ENCODE results near the gene KRT12. TPM values are rescaled to one million over a fixed set of nuclear protein-coding genes. Genes with fewer than 3 reads are reported as not detected.
"Not testable (repeated sequence)": the region's sequence is repeated elsewhere in the genome, so short reads cannot be mapped to it uniquely, and the experiment has no call there.

KRT12 gene
- total RNA-seq, 4 donors from 2014 or later, result not detected

DNA sequence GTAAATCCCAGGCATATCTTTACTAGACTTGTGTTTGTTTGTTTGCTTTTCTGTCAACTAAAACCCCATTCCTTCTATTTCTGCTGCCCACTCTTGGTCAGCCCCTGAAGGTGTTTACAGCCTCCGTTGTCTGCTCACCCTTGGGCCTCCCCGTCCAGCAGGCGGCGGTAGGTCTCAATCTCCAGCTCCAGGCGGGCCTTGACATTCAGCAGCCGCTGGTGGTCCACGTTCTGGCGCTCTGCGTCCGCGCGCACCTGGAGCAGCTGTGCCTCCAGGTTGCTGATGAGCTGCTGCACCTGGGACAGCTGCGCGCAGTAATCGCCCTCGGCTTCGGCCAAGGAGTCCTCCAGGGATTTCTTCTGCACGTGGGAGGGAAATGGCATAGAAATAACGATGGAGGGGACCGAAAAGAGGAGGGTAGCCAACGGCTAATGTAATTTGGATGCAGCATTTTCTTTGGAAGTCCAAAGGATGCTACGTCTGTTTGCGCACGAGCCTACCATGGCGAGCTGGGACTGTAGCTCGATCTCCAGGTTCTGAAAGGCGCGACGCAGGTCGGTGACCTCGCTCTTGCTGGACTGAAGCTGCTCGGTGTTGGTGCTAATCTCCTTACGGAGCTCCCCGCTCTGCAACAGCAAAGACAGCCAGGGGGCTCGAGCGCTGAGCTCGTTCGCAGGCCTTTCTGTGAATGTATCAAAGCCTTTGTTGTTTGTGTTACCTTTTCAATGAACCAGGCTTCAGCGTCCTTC, 3.9 kb downstream of the KRT12 start:
- DNase-seq (ENCODE audit: low spot score in 2 of 2), result no peak
- no peak for TF ChIP-seq EP300 (IDR thresholded peaks at IDR 0.05)
- TF ChIP-seq, protein P1, sequence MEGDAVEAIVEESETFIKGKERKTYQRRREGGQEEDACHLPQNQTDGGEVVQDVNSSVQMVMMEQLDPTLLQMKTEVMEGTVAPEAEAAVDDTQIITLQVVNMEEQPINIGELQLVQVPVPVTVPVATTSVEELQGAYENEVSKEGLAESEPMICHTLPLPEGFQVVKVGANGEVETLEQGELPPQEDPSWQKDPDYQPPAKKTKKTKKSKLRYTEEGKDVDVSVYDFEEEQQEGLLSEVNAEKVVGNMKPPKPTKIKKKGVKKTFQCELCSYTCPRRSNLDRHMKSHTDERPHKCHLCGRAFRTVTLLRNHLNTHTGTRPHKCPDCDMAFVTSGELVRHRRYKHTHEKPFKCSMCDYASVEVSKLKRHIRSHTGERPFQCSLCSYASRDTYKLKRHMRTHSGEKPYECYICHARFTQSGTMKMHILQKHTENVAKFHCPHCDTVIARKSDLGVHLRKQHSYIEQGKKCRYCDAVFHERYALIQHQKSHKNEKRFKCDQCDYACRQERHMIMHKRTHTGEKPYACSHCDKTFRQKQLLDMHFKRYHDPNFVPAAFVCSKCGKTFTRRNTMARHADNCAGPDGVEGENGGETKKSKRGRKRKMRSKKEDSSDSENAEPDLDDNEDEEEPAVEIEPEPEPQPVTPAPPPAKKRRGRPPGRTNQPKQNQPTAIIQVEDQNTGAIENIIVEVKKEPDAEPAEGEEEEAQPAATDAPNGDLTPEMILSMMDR (IDR thresholded peaks at IDR 0.05), result no peak
- TF ChIP-seq POLR2A (IDR thresholded peaks at IDR 0.05), result no peak
- Histone ChIP-seq H3K9me3 (no peaks in the 10 kb centered on the region), H3K4me3 (no peak overlapping the region), H3K27me3 (no peaks in the 10 kb centered on the region), H3K4me1 (peaks cover 0 to 6% (median 0%) of the 10 kb centered on the region in 4 donors), H3K27ac (no peak overlapping the region), H3K36me3 (no peaks in the 10 kb centered on the region)
- 68% methylated on average over 39 of the region's 39 CpGs for WGBS, 2 donors

DNA sequence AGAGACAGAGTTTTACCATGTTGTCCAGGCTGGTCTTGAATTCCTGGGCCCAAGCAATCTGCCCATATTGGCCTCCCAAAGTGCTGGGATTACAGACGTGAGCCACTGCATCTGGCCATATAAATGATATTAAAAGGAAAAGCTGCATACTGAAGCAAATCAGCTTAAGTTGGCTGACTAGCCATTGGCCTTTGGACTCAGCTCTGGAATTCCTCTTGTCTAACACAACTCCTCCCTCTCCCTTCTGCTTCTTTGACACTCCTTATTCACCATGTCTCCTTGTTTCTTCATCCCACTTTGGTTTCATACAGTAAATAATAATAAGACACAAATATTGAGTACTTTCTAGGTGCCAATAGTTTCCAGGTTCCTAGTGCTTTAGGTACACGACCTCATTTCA, 7.5 kb downstream of the KRT12 start:
- 63 to 77% methylated on average over 2 of the region's 2 CpGs for WGBS, 2 donors
- Histone ChIP-seq H3K36me3 (no peaks in the 10 kb centered on the region), H3K9me3 (no peaks in the 10 kb centered on the region), H3K27me3 (no peaks in the 10 kb centered on the region), H3K27ac (no peak overlapping the region), H3K4me1 (peaks cover 0 to 17% (median under 1%) of the 10 kb centered on the region in 4 donors), H3K4me3 (no peak overlapping the region)
- DNase-seq (ENCODE audit: low spot score in 2 of 2), result no peak
- TF ChIP-seq EP300 (IDR thresholded peaks at IDR 0.05) (no peak), POLR2A (IDR thresholded peaks at IDR 0.05) (no peak)
- TF ChIP-seq, protein P1 (IDR thresholded peaks at IDR 0.05), result no peak

GRCh38 chr17:40858667-40859066, 8.4 kb downstream of the KRT12 start:
- WGBS, 2 donors, result 73 to 93% methylated on average over 2 of the region's 2 CpGs
- H3K9me3 ChIP-seq; H3K36me3 ChIP-seq; DNase-seq (ENCODE audit: low spot score in 2 of 2); H3K4me3 ChIP-seq; H3K27me3 ChIP-seq: not testable (repeated sequence)
- peak overlapping the region in 1 of 4 donors; percentile 58 for H3K27ac ChIP-seq
- H3K4me1 ChIP-seq, result peaks cover 0 to 24% (median 3%) of the 10 kb centered on the region in 4 donors

DNA sequence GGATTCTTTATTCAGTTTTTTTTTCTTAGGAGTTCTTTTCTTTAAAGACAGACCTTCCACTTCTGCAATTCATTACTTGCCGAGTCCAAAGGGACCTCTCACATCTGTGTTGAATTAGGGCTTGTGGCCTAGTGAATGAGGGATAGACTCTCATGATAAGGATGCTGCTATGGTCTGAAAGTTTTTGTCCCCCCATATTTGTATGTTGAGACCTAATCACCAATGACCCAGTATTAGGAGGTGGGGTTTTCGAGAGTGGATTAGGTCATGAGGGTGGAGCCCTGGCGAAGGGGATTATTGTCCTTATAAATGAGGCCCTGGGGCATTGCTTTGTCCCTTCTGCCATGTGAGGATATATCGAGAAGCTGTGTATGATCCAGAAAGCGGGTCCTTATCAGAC, 9.5 kb downstream of the KRT12 start:
- Histone ChIP-seq H3K4me3 (no peak overlapping the region), H3K27ac (peak overlapping the region in 3 of 4 donors; percentile 42 to 73 (median 58)), H3K36me3 (no peaks in the 10 kb centered on the region), H3K4me1 (peaks cover 0 to 31% (median 3%) of the 10 kb centered on the region in 4 donors), H3K9me3 (no peaks in the 10 kb centered on the region), H3K27me3 (no peaks in the 10 kb centered on the region)
- 55 to 57% methylated on average over 5 of the region's 5 CpGs for WGBS, 2 donors
- TF ChIP-seq EP300 (IDR thresholded peaks at IDR 0.05), result no peak
- TF ChIP-seq, protein P1 (IDR thresholded peaks at IDR 0.05), result no peak
- peak in 1 of 2 donors; percentile 38 for DNase-seq (ENCODE audit: low spot score in 2 of 2)

DNA sequence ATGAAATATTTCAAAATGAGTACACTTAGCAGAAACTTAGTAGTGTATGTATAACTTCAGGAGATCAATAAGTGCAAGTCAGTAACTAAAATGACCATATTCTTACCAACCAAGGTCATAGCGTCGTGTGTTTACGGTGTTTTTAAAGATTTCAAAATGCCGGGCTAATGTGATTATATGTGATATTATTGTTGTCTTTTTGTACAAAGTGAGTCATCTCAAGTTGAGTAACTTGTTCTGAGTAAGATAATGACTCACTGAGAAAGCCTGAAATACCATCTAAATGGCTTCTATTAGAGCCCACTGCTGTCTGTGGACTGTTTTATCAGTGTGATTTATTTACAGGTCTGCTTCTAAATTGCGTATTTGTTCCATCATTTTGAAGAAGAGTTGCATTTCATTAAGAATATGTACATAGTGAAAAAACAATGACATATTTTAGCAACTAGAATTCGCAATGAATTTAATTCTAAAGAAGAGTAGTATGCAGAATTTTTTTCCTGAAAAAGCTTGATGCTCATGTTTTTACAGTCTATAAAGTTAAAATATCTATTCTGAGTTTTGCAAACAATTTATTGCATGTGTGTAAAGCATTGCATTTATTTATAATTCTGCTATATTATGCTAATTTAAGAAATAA, 12.7 kb downstream of the KRT12 start:
- peaks cover 0 to 31% (median 3%) of the 10 kb centered on the region in 4 donors for H3K4me1 ChIP-seq
- no peaks in the 10 kb centered on the region for H3K27me3 ChIP-seq
- no peaks in the 10 kb centered on the region for H3K36me3 ChIP-seq
- DNase-seq (ENCODE audit: low spot score in 2 of 2), result no peak
- no peak for TF ChIP-seq POLR2A (IDR thresholded peaks at IDR 0.05)
- no peak for TF ChIP-seq EP300 (IDR thresholded peaks at IDR 0.05)
- TF ChIP-seq, protein P1 (IDR thresholded peaks at IDR 0.05), result no peak
- no peaks in the 10 kb centered on the region for H3K9me3 ChIP-seq
- H3K27ac ChIP-seq, result peak overlapping the region in 1 of 4 donors; percentile 56
- no peak overlapping the region for H3K4me3 ChIP-seq
- WGBS, 2 donors, result 44 to 50% methylated on average over 6 of the region's 6 CpGs
